Fibroblast of skin of right biceps (primary cell): ENCODE measurements around the gene PRELID2.
"Not testable (repeated sequence)": the region's sequence is repeated elsewhere in the genome, so short reads cannot be mapped to it uniquely, and the experiment has no call there.

ENCODE experiments used
- DNase-seq: peaks from one replicate; pipeline ENCODE4 v3.0.0-alpha.2; 2013

PRELID2 gene

DNA sequence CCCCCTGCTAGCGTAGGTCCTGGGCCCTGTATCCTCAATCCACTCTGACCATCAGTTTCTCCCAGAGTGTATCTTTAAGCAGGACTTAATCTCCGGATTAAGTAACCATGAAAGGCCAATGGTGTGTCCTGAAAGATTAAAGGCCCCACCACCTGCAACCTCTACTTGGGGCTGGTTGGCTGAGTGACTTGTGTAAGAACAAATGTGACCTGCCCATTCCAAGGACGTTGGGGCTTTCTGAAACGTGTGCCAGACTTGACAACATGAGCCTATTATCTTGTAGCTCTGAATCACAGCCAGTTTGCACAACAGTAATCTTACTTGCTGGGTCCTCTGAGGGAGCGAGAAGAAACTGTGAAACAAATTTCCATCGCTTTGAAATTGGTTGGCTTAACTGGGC is 3.1 kb upstream of the PRELID2 start:
- no peak for DNase-seq

DNA sequence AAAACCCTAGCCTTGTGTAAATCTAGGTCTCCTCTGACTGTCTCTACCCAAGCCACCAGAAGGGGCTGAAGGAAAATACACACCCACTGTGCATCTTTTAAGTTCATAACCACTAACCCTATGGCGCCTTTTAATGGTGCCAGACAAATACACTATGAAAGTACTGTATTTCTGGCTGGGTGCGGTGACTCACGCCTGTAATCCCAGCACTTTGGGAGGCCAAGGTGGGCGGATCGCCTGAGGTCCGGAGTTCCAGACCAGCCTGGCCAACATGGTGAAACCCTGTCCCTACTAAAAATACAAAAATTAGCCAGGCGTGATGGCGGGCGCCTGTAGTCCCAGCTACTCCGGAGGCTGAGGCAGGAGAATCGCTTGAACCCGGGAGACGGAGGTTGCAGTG is 1.1 kb upstream of the PRELID2 start:
- not testable (repeated sequence) for DNase-seq

GRCh38 chr5:145835848-145836239 is 702 bp upstream of the PRELID2 start:
- no peak for DNase-seq

DNA sequence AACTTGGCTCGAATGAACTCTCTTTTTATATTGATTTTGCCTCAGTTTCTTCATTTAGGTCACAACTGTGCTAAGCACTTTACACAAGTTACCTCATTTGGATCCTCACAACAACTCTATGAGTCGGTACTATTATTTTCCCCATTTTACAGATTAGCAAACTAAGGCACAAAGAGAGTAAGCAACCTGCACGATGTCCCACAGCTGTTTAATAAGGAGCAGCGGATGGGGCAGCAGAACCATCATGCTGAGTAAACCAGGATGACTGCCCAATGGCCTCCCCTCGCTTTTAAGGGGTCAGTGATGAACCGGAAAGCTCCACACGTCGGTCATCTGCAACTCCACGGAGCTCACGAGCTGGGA is 607 bp downstream of the PRELID2 start:
- no peak for DNase-seq

GRCh38 chr5:145833631-145834200 is 1.4 kb downstream of the PRELID2 start:
- DNase-seq, result no peak

- DNase-seq, result peak; percentile 44
These were observed 4.5 kb downstream of the PRELID2 start for GRCh38 chr5:145830594-145830993.

DNA sequence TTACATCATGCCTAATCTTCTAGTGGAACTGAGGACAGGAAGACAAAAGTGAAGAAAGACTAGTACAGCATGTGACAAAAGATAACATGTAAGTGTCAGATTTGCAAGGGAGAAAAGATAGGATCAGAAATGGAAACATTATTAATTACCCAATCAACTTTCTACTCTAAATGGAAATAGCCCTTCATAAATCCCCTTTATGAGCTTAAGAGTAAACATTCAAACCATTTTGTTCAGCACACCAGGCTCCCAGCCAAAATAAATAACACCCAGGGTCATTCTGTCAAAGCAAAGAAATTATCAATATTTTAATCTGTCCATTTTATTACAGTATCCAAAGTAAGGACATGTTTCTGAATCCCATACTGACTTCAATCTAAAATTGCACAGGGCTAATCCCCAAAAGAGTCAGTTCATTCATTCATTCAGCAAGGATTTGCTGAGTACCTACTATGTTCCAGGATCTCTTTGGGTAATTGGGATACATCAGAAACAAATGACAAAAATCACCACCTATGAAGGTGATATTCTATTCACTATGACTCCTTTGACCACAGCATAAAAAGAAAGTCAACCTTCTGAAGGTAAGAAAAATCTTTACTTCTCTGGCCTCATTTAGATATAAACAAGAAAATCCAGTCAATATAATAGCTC is 5.3 kb downstream of the PRELID2 start:
- no peak for DNase-seq

- DNase-seq, result no peak
These were observed 8.1 kb downstream of the PRELID2 start for GRCh38 chr5:145826895-145827674.

GRCh38 chr5:145825751-145826180 is 9.4 kb downstream of the PRELID2 start:
- DNase-seq, result peak; percentile 60

DNA sequence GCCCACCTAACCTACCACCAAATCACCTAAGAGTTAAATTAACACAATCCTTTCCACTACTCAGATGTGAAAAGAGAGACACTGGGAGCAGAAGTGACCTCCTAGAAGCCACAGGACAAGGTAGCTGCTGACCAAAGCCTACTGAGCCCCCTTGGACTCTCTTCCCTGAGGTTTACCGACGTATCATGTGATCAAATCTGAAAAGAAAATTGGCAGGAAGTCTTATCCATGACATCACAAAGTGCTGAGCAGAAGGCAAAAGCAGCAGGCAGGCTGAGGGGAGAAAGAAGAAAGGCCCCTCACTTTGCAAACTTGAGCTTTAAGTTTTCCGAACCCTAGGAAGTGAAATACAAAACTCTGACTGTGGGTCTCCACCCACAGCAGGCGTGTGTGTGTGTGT is 11.1 kb downstream of the PRELID2 start:
- DNase-seq, result peak; percentile 29

DNA sequence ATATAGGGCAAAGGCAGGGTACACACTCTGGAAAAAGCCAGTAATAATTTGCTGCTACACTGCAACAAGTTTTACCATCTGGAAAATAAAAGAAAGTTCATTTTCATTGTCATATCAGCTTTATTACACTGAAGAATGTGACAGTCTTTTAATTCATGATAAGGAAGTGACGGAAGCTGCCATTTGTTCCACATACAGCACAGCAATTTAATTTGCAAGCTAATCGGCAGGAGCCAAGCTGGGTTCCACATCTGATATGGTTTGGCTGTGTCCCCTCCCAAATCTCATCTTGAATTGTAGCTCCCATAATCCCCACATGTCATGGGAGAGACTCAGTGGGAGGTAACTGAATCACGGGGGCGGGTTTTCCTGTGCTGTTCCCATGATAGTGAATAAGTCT is 16.5 kb downstream of the PRELID2 start:
- no peak for DNase-seq

DNA sequence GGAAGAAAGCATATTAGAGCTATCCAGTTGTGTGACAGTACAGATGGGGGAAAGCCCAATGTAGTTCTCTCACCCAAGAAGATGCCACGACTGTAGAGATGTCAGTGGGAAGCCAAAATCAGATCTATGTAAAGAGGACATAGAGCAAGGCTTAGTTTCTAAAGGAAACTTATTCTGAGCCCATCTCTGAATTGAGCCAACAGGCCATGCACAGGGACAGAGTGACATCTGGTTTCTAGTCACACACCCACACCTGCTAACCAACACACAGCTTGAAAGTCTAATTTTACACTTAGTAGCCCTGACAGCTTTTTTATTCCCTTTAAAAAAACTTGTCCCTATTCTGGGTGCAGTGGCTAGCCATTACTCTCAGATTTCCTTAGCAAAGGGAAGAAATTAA is 22.3 kb downstream of the PRELID2 start:
- DNase-seq, result no peak

DNA sequence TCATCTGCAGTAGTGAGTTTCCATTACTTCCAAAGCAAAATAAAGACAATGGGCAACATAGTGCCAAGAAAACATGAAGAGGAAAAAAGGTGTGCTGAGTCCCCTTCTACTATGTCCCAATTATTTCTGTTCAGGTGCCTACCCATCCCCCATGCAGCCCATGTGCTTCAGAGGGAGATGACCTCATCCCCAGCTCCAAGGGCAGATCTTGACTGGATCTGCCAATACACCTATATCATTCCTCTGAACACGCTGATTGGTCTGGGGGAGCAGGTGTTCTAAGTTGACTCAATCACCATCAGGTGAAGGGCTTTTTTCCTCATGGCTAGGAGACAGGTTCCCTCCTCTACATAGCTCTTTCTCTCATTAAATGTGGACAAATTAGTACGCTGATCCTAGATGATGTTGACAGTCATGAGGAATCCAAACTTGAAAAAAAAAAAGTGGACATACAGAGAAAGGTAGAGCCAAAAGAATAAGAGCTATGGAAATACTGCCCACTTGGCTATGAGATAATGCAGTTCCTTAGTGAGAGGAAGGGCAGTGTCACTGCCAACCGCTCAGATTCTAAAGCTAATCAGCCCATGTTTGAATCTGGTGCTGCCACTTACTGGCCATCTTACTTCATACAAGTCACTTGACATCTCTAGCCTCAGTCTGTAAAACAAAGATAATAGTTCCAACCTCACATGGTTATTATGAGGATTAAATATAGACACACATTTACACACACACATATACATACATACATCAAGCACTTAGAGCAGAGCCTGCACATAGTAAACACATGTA is 23.1 kb downstream of the PRELID2 start:
- DNase-seq, result peak; percentile 33

GRCh38 chr5:145806923-145807322 is 28.2 kb downstream of the PRELID2 start:
- no peak for DNase-seq

DNA sequence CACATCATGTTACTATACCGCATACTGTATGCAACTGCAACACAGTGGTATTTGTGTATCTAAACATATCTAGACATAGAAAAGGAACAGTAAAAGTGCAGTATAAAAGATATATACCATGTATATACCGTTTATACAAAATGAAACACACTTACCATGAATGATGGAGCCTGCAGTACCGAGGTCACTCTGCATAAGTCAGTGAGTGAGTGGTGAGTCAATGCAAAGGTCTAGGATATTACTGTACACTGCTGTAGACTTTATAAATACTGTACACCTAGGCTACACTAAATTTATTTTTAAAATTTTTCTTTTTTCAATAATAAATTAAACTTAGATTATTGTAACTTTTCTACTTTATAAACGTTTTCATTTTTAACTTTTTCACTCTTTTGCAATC is 29.3 kb downstream of the PRELID2 start:
- no peak for DNase-seq

DNA sequence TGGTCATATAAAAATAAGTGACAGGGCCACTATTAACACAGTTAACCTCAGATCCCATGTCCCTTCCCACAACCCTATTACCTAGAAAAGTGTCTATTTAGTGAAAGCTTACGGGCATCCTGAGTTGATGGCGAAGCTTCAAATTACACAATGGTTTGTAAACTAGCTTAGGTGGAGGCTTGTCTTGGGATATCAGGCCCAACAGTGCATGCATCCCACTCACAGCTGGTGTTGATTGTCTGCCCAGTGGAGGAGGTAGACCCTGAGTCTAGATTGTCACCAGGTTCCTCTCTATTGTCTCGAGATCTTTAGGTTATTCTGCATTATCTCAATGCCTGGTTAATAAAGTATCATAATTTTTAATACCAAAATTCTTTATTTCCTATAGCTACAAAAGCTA is 30.4 kb downstream of the PRELID2 start:
- DNase-seq, result no peak

DNA sequence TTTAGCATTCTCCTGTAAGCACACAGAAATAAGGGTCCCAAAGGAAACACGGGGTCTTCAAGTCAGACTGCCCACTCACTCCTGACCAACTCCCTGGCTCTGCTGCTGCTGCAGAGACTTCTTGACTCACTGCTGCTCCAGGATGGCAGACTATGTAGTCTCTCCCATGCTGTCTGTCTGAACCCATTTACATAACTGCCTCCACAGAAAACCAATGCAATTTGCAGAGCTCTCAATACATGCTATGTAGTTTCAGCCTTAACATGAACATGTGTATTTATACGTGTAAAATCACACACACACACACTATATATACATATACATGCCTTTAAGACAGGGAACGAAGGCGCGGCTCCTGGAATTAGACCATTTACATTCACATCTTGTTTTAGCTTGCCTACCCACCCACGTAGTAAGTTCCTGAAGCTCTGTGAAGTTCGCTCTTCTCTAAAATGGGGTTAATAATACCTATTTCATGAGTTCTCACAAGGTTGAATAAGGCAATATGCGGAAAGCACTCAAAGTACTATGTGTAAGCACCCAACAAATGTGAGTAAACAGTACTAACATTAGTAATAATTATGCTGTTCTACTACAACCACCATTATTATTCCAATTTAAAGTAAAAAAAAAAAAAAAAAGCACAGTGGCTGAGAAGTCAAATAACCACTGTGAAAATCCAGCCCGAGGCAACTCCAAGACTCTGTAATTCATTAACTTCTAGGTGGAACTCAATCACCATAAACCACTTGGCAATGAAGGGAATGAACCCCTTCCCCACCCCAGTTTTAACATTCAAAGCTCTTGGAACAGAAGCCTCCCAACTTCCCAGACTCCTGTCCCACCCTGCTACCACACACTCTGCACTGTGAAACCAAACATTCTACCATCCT is 31.8 kb downstream of the PRELID2 start:
- no peak for DNase-seq

DNA sequence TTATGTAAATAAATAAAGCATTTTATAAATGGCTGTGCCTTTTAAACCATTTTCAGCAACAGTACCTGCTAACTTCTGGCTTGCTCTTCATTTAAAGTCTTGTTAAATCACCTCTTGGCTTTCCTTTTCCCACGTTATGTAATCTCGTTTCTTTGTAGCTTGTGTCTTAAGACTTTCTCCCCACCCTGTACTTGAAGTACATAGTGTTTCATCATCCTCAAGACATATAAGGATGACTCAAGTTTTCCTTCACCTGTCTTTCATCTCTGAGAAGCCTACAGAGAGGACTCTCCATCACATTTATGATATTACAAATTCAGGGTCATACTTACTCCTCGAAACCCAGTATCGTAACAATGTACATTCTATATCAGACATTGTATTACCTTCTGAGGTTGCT is 33.9 kb downstream of the PRELID2 start:
- no peak for DNase-seq

- DNase-seq, result peak; percentile 2
These were observed 35.0 kb downstream of the PRELID2 start for GRCh38 chr5:145800181-145800580.

- not testable (repeated sequence) for DNase-seq
These were observed 36.6 kb downstream of the PRELID2 start for GRCh38 chr5:145798503-145798902.

DNA sequence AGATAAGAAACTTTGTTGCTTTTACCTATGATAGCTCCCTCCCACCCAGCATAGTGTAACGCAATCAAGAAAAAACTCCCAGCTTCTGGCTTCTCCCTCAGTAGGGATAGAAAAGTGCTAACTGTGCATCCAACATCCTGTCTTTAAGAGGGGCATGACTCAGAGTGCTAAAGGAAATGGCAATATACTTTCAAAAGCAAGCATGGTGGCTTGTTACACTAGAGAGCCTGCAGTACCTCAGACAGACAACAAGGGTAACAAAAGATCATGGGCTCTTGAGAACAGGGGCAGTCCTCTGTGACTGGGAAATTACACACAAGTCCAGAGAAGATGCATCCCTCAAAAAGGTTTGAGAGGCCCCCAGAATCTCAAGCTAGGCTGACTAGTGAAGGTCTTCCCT is 37.8 kb downstream of the PRELID2 start:
- DNase-seq, result peak; percentile 51

GRCh38 chr5:145796318-145796717 is 38.8 kb downstream of the PRELID2 start:
- no peak for DNase-seq
